HepG2 (cell line): ENCODE measurements around the gene PKD2L1. TPM values are rescaled to one million over a fixed set of nuclear protein-coding genes. Genes with fewer than 3 reads are reported as not detected.

ENCODE experiments used
- BCL6 ChIP-seq: IDR thresholded peaks from 2 replicates; pipeline ENCODE4 v1.6.1; 2016; ENCODE audit warnings: missing genetic modification reagents, missing compliant biosample characterization
- CEBPZ ChIP-seq: IDR thresholded peaks from 2 replicates; pipeline ENCODE4 v1.6.1; 2012; ENCODE audit warnings: low read length, improper control_type of control experiment
- CENPT ChIP-seq: sonication (generic); formaldehyde crosslinking; IDR thresholded peaks from 2 replicates; pipeline ENCODE4 v1.8.0; 2022; ENCODE audit warnings: low read depth, mild to moderate bottlenecking, moderate library complexity, missing genetic modification reagents
- FOXO4 ChIP-seq: sonication (generic); formaldehyde crosslinking; conservative IDR thresholded peaks from 2 replicates; pipeline ENCODE4 v1.8.1; 2023; ENCODE audit warnings: missing genetic modification reagents
- GPBP1L1 ChIP-seq: sonication (generic); formaldehyde crosslinking; IDR thresholded peaks from 2 replicates; pipeline ENCODE4 v1.5.0; 2020; ENCODE audit warnings: mild to moderate bottlenecking, missing genetic modification reagents
- HCFC1 ChIP-seq: fragments of 150-350 bp; IDR thresholded peaks from 2 replicates; pipeline ENCODE4 v1.6.1; 2014; ENCODE audit warnings: low read depth, low read length
- ISL2 ChIP-seq: sonication (generic); formaldehyde crosslinking; IDR thresholded peaks from 2 replicates; pipeline ENCODE4 v1.5.0; 2020; ENCODE audit warnings: missing genetic modification reagents
- KAT8 ChIP-seq: IDR thresholded peaks from 2 replicates; pipeline ENCODE4 v1.6.1; 2016; ENCODE audit warnings: missing genetic modification reagents, missing compliant biosample characterization
- KDM2A ChIP-seq: sonication (generic); formaldehyde crosslinking; IDR thresholded peaks from 2 replicates; pipeline ENCODE4 v1.4.0; 2020; ENCODE audit warnings: low read depth, missing genetic modification reagents, borderline replicate concordance
- MED1 ChIP-seq: sonication (generic); formaldehyde crosslinking; IDR thresholded peaks from 2 replicates; pipeline ENCODE4 v1.4.0; 2020; ENCODE audit warnings: missing genetic modification reagents
- SETDB1 ChIP-seq: sonication (generic); formaldehyde crosslinking; IDR thresholded peaks from 2 replicates; pipeline ENCODE4 v1.5.1; 2020; ENCODE audit warnings: missing genetic modification reagents, mild to moderate bottlenecking, borderline replicate concordance
- ZNF644 ChIP-seq: IDR thresholded peaks from 2 replicates; pipeline ENCODE4 v1.6.1; 2016; ENCODE audit warnings: low read depth
- ZNF83 ChIP-seq: sonication (generic); formaldehyde crosslinking; IDR thresholded peaks from 2 replicates; pipeline ENCODE4 v1.4.0; 2020; ENCODE audit warnings: missing genetic modification reagents, mild to moderate bottlenecking, borderline replicate concordance
- polyA plus RNA-seq, 8 experiments: library from polyadenylated mRNA; depleted of rRNA in 3 of 8; stranded (reverse) in 7 of 8; unstranded in 1 of 8; fragments of >200 nt; fragmentation: Illumina TruSeq in 4 of 8; extraction: Trizol in 4 of 8; gene quantifications; 2 replicates each; pipeline versions ENCODE4 v1.2.1 to v1.2.3, GENCODE V29; 2011 to 2016; ENCODE audit warnings: low read depth in 4 of 8, missing spikeins in 1 of 8, mixed read lengths in 1 of 8; ENCODE audit not compliant: insufficient read depth in 1 of 8
- total RNA-seq, 5 experiments: library from RNA; depleted of rRNA; stranded (reverse); fragments of >200 nt; fragmentation: Illumina TruSeq; extraction: Trizol; gene quantifications; 2 replicates each; pipeline ENCODE4 v1.2.3, GENCODE V29; 2016; ENCODE audit warnings: low read depth in 1 of 5
- TF ChIP-seq, protein P1 (sequence below): sonication (generic); formaldehyde crosslinking; IDR thresholded peaks from 2 replicates; pipeline ENCODE4 v1.9.0; 2022; ENCODE audit warnings: low read depth, missing genetic modification reagents
- TF ChIP-seq, protein P2 (sequence below): sonication (generic); formaldehyde crosslinking; IDR thresholded peaks from 2 replicates; pipeline ENCODE4 v1.5.0; 2020; ENCODE audit warnings: missing genetic modification reagents
- TF ChIP-seq, protein P3 (sequence below): sonication (generic); formaldehyde crosslinking; IDR thresholded peaks from 2 replicates; pipeline ENCODE4 v1.4.0; 2020; ENCODE audit warnings: missing genetic modification reagents

PKD2L1 gene
- total and polyA plus RNA-seq, 2 of the 13 experiments (the other 11 are each of a cell fraction or from before 2014, with no cell fraction given) = 0.07 to 0.15 TPM

DNA sequence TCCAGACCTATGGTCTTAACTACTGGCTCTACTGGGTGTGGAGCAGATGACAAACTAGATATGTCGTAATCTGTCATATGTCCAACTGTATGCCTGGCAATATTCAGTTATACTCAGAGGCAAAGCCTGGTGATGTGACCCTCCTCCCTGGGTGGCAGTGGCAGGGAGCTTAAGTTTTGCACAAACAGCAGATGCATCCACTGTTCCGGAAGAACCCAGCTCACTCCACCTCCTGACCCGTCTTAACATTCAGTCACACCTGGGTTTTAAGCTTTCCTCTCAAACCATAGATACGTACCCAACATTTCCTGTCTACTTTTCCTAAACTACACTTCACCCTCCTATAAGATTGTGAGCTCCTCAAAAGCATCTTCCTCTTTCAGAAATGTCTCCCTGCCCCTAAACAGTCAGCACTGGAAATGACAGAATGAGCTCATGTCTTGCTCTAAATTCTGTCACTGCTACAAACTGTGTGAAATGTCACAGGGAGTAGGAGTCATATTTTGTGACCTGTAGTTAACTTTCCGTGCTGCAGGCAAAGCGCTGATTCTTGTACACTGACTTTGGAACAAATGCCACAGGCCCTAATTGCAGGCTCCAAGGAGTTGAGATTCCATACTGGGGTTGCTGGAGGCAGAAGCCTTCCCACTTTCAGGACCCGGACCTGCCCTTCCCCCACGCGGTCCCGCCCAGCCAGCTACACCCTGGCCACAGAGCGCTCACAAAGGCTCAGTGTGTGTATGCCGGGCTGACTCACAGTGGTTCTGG is 40.9 kb upstream of the PKD2L1 start (continued):
- TF ChIP-seq, protein P1, sequence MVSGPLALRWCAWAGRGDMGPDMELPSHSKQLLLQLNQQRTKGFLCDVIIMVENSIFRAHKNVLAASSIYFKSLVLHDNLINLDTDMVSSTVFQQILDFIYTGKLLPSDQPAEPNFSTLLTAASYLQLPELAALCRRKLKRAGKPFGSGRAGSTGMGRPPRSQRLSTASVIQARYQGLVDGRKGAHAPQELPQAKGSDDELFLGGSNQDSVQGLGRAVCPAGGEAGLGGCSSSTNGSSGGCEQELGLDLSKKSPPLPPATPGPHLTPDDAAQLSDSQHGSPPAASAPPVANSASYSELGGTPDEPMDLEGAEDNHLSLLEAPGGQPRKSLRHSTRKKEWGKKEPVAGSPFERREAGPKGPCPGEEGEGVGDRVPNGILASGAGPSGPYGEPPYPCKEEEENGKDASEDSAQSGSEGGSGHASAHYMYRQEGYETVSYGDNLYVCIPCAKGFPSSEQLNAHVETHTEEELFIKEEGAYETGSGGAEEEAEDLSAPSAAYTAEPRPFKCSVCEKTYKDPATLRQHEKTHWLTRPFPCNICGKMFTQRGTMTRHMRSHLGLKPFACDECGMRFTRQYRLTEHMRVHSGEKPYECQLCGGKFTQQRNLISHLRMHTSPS (CRISPR knock-in tag) = no peak
- TF ChIP-seq SETDB1 (no peak), GPBP1L1 (CRISPR knock-in tag) (no peak), CENPT (no peak), KDM2A (CRISPR knock-in tag) (peak; percentile 74), FOXO4 (CRISPR knock-in tag) (no peak), HCFC1 (no peak), ZNF83 (no peak; the same call in 1 of the 2 replicates), BCL6 (CRISPR knock-in tag) (peak; percentile 56; the same call in 1 of the 2 replicates), CEBPZ (no peak), MED1 (peak; percentile 90), ZNF644 (0 out of 2 replicates have a peak, but pooled peaks have one; percentile 44), ISL2 (CRISPR knock-in tag) (no peak; the same call in 1 of the 2 replicates), KAT8 (CRISPR knock-in tag) (0 out of 2 replicates have a peak, but pooled peaks have one; percentile 21)
- TF ChIP-seq, protein P2, sequence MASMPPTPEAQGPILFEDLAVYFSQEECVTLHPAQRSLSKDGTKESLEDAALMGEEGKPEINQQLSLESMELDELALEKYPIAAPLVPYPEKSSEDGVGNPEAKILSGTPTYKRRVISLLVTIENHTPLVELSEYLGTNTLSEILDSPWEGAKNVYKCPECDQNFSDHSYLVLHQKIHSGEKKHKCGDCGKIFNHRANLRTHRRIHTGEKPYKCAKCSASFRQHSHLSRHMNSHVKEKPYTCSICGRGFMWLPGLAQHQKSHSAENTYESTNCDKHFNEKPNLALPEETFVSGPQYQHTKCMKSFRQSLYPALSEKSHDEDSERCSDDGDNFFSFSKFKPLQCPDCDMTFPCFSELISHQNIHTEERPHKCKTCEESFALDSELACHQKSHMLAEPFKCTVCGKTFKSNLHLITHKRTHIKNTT (CRISPR knock-in tag) = no peak
- TF ChIP-seq, protein P3, sequence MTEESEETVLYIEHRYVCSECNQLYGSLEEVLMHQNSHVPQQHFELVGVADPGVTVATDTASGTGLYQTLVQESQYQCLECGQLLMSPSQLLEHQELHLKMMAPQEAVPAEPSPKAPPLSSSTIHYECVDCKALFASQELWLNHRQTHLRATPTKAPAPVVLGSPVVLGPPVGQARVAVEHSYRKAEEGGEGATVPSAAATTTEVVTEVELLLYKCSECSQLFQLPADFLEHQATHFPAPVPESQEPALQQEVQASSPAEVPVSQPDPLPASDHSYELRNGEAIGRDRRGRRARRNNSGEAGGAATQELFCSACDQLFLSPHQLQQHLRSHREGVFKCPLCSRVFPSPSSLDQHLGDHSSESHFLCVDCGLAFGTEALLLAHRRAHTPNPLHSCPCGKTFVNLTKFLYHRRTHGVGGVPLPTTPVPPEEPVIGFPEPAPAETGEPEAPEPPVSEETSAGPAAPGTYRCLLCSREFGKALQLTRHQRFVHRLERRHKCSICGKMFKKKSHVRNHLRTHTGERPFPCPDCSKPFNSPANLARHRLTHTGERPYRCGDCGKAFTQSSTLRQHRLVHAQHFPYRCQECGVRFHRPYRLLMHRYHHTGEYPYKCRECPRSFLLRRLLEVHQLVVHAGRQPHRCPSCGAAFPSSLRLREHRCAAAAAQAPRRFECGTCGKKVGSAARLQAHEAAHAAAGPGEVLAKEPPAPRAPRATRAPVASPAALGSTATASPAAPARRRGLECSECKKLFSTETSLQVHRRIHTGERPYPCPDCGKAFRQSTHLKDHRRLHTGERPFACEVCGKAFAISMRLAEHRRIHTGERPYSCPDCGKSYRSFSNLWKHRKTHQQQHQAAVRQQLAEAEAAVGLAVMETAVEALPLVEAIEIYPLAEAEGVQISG (CRISPR knock-in tag) = peak; percentile 64; the same call in 1 of the 2 replicates
